Activated T-helper 2 cell treated with anti-CD3 and anti-CD28 coated beads, Interferon-gamma antibody, Interleukin-2, Interleukin-4, amounts not matched to agents 10 μg/mL and 5 μg/mL and 100 μg/mL, durations not matched to agents 14 hours and 24 hours and 36 hours (primary cell): ENCODE results near the gene RASA3. TPM values are rescaled to one million over a fixed set of nuclear protein-coding genes. Genes with fewer than 3 reads are reported as not detected.

Experiments
- DNase-seq: peaks from one replicate; pipeline ENCODE4 v3.0.0; 2021; ENCODE audit warnings: low spot score
- H3K27ac Mint-ChIP-seq: one replicate; pipeline ENCODE4 v1.8.0; 2021; ENCODE audit warnings: mixed read lengths
- H3K27me3 Mint-ChIP-seq: one replicate; pipeline ENCODE4 v1.8.0; 2021; ENCODE audit warnings: low read depth, mixed read lengths
- H3K36me3 Mint-ChIP-seq: one replicate; pipeline ENCODE4 v1.8.0; 2021; ENCODE audit warnings: low read depth, mixed read lengths
- H3K4me1 Mint-ChIP-seq: one replicate; pipeline ENCODE4 v1.8.0; 2021; ENCODE audit warnings: low read depth, mixed read lengths
- H3K4me3 Mint-ChIP-seq: one replicate; pipeline ENCODE4 v1.8.0; 2021; ENCODE audit warnings: low read depth, mild to moderate bottlenecking, moderate library complexity, mixed read lengths
- H3K9me3 Mint-ChIP-seq: one replicate; pipeline ENCODE4 v1.8.0; 2021; ENCODE audit warnings: mixed read lengths
- intact Hi-C: fragments of 100-400 bp; cut with micrococcal nuclease; formaldehyde crosslinking; loops from one replicate; pipeline ENCODE4 v1.15.1; 2023
- total RNA-seq: library from RNA; stranded (reverse); gene quantifications from 2 replicates; pipeline ENCODE4 v1.2.3, GENCODE V29; 2022

The RASA3 gene
- total RNA-seq, 1 donor from 2014 or later = 13.9 TPM

GRCh38 chr13:113968463-113969310, 163.7 kb downstream of the RASA3 start:
- Mint-ChIP-seq H3K27ac (no peak overlapping the region), H3K4me1 (no peaks in the 10 kb centered on the region), H3K36me3 (no peaks in the 10 kb centered on the region), H3K4me3 (no peak overlapping the region), H3K9me3 (no peaks in the 10 kb centered on the region), H3K27me3 (no peaks in the 10 kb centered on the region)
- no peak for DNase-seq
- intact Hi-C loops = no loop called here

GRCh38 chr13:113967729-113968462, 164.5 kb downstream of the RASA3 start:
- H3K9me3 Mint-ChIP-seq = no peaks in the 10 kb centered on the region
- no peaks in the 10 kb centered on the region for H3K36me3 Mint-ChIP-seq
- no peak for DNase-seq
- H3K27me3 Mint-ChIP-seq = no peaks in the 10 kb centered on the region
- no peak overlapping the region for H3K27ac Mint-ChIP-seq
- H3K4me1 Mint-ChIP-seq = no peaks in the 10 kb centered on the region
- no peak overlapping the region for H3K4me3 Mint-ChIP-seq
- intact Hi-C loops = no loop called here

- Mint-ChIP-seq H3K9me3 (no peaks in the 10 kb centered on the region), H3K4me1 (no peaks in the 10 kb centered on the region), H3K36me3 (no peaks in the 10 kb centered on the region), H3K27ac (no peak overlapping the region), H3K4me3 (no peak overlapping the region), H3K27me3 (no peaks in the 10 kb centered on the region)
- intact Hi-C loops = no loop called here
- DNase-seq = no peak
These were observed 165.2 kb downstream of the RASA3 start for GRCh38 chr13:113967206-113967720.

- DNase-seq = no peak
- Mint-ChIP-seq H3K4me3 (no peak overlapping the region), H3K36me3 (no peaks in the 10 kb centered on the region), H3K9me3 (peaks cover 7% of the 10 kb centered on the region), H3K4me1 (no peaks in the 10 kb centered on the region), H3K27ac (no peak overlapping the region), H3K27me3 (no peaks in the 10 kb centered on the region)
- intact Hi-C loops = no loop called here
These were observed 166.2 kb downstream of the RASA3 start for GRCh38 chr13:113965968-113966884.

GRCh38 chr13:113965383-113965874, 167.0 kb downstream of the RASA3 start:
- DNase-seq = no peak
- intact Hi-C loops = no loop called here
- Mint-ChIP-seq H3K27ac (no peak overlapping the region), H3K4me1 (no peaks in the 10 kb centered on the region), H3K9me3 (peaks cover 9% of the 10 kb centered on the region), H3K4me3 (no peak overlapping the region), H3K27me3 (no peaks in the 10 kb centered on the region), H3K36me3 (no peaks in the 10 kb centered on the region)

GRCh38 chr13:113964251-113964995, 168.0 kb downstream of the RASA3 start:
- DNase-seq = no peak
- H3K4me3 Mint-ChIP-seq = no peak overlapping the region
- no peaks in the 10 kb centered on the region for H3K27me3 Mint-ChIP-seq
- H3K4me1 Mint-ChIP-seq = no peaks in the 10 kb centered on the region
- no peaks in the 10 kb centered on the region for H3K36me3 Mint-ChIP-seq
- intact Hi-C loops = no loop called here
- H3K9me3 Mint-ChIP-seq = peaks cover 17% of the 10 kb centered on the region
- H3K27ac Mint-ChIP-seq = no peak overlapping the region

- peaks cover 27% of the 10 kb centered on the region for H3K9me3 Mint-ChIP-seq
- H3K4me3 Mint-ChIP-seq = no peak overlapping the region
- H3K27ac Mint-ChIP-seq = no peak overlapping the region
- no peaks in the 10 kb centered on the region for H3K36me3 Mint-ChIP-seq
- H3K27me3 Mint-ChIP-seq = no peaks in the 10 kb centered on the region
- no peak for DNase-seq
- intact Hi-C loops = no loop called here
- H3K4me1 Mint-ChIP-seq = no peaks in the 10 kb centered on the region
These were observed 169.0 kb downstream of the RASA3 start for GRCh38 chr13:113963376-113963775.

GRCh38 chr13:113962975-113963374, 169.4 kb downstream of the RASA3 start:
- Mint-ChIP-seq H3K27me3 (no peaks in the 10 kb centered on the region), H3K27ac (no peak overlapping the region), H3K9me3 (peaks cover 31% of the 10 kb centered on the region), H3K4me3 (no peak overlapping the region), H3K36me3 (no peaks in the 10 kb centered on the region), H3K4me1 (no peaks in the 10 kb centered on the region)
- intact Hi-C loops = no loop called here
- DNase-seq = no peak

GRCh38 chr13:113962386-113962785, 170.0 kb downstream of the RASA3 start:
- no peak for DNase-seq
- Mint-ChIP-seq H3K4me3 (no peak overlapping the region), H3K27ac (no peak overlapping the region), H3K27me3 (no peaks in the 10 kb centered on the region), H3K4me1 (no peaks in the 10 kb centered on the region), H3K36me3 (no peaks in the 10 kb centered on the region), H3K9me3 (peaks cover 37% of the 10 kb centered on the region)
- intact Hi-C loops = no loop called here

- H3K36me3 Mint-ChIP-seq = no peaks in the 10 kb centered on the region
- no peak overlapping the region for H3K4me3 Mint-ChIP-seq
- DNase-seq = no peak
- intact Hi-C loops = no loop called here
- H3K27me3 Mint-ChIP-seq = no peaks in the 10 kb centered on the region
- no peak overlapping the region for H3K27ac Mint-ChIP-seq
- peaks cover 46% of the 10 kb centered on the region for H3K9me3 Mint-ChIP-seq
- no peaks in the 10 kb centered on the region for H3K4me1 Mint-ChIP-seq
These were observed 172.0 kb downstream of the RASA3 start for GRCh38 chr13:113960276-113960948.

- Mint-ChIP-seq H3K4me3 (no peak overlapping the region), H3K36me3 (no peaks in the 10 kb centered on the region), H3K4me1 (no peaks in the 10 kb centered on the region), H3K9me3 (peaks cover 46% of the 10 kb centered on the region), H3K27me3 (no peaks in the 10 kb centered on the region), H3K27ac (no peak overlapping the region)
- DNase-seq = no peak
- intact Hi-C loops = no loop called here
These were observed 173.2 kb downstream of the RASA3 start for GRCh38 chr13:113959198-113959597.
